ENCODE measurements around the gene C20orf202.

GRCh38 chr20:1212023-1212422 lies 8.8 kb downstream of the C20orf202 start:
- TF ChIP-seq CTCF (IDR thresholded peaks at IDR 0.05) (no peak), POLR2A (IDR thresholded peaks at IDR 0.05) (no peak)
